ENCODE results near the gene PODNL1. TPM values are rescaled to one million over a fixed set of nuclear protein-coding genes. Genes with fewer than 3 reads are reported as not detected.

PODNL1 gene
- total and polyA plus RNA-seq, 2 experiments from 2014 or later: 0.24 TPM; not detected in 1

DNA sequence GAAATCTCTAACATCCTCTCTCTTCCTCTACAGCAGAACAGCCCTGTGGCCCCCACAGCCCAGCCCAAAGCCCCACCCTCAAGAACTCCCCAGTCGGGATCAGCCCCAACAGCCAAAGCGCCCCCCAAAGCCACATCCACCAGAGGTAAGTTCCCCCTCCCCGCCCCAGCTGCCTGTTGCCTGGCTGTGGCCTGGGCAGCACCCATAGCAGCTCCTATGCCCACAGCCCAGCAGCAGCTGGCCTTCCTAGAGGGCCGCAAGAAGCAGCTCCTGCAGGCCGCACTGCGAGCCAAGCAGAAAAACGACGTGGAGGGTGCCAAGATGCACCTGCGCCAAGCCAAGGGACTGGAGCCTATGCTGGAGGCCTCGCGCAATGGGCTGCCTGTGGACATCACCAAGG, 17.7 kb downstream of the PODNL1 start (continued):
- TF ChIP-seq ETS1 (IDR thresholded peaks at IDR 0.05): no peak
- TF ChIP-seq NANOG (IDR thresholded peaks at IDR 0.05; ENCODE audit: borderline replicate concordance): no peak
- TF ChIP-seq ZNF114 (CRISPR knock-in tag; IDR thresholded peaks at IDR 0.05): no peak
- TF ChIP-seq REST (IDR thresholded peaks at IDR 0.05; ENCODE audit: unreplicated experiment): no peak
- no peak for TF ChIP-seq STAT1 (IDR thresholded peaks at IDR 0.05; ENCODE audit: unreplicated experiment)
- no peak for TF ChIP-seq JUNB (IDR thresholded peaks at IDR 0.05; ENCODE audit: unreplicated experiment)

GRCh38 chr19:13918726-13919411, 19.3 kb downstream of the PODNL1 start:
- no peaks in the 10 kb centered on the region for H3K4me1 Mint-ChIP-seq
- H3K36me3 Mint-ChIP-seq (ENCODE audit: low read depth): peaks cover 63% of the 10 kb centered on the region
- peak; percentile 50 for DNase-seq (ENCODE audit: low spot score)
- no peak for TF ChIP-seq REST (IDR thresholded peaks at IDR 0.05; ENCODE audit: unreplicated experiment)
- no peak for TF ChIP-seq ZNF114 (CRISPR knock-in tag; IDR thresholded peaks at IDR 0.05)
- TF ChIP-seq EZH2 (IDR thresholded peaks at IDR 0.05; ENCODE audit: low read depth, unreplicated experiment): no peak
- TF ChIP-seq ZNF462 (CRISPR knock-in tag; IDR thresholded peaks at IDR 0.05): no peak
- TF ChIP-seq CREB1 (CRISPR knock-in tag; IDR thresholded peaks at IDR 0.05; ENCODE audit: low read depth): no peak
- TF ChIP-seq JUNB (IDR thresholded peaks at IDR 0.05; ENCODE audit: unreplicated experiment): no peak

More at GRCh38 chr19:13918726-13919411, 19.3 kb downstream of the PODNL1 start:
- Mint-ChIP-seq H3K4me3 (no peak overlapping the region), H3K27me3 (ENCODE audit: insufficient read depth, low read depth, poor library complexity) (peaks cover 5% of the 10 kb centered on the region), H3K9me3 (peaks cover 9% of the 10 kb centered on the region; the same call in 2 of the 3 replicates), H3K27ac (no peak overlapping the region)
- H3F3A ChIP-seq (replicated peaks; ENCODE audit: low read depth): no peaks in the 10 kb centered on the region
- H3K4me1 ChIP-seq (ENCODE audit: insufficient read depth): no peaks in the 10 kb centered on the region
- no peaks in the 10 kb centered on the region for H3K9me2 ChIP-seq (ENCODE audit: insufficient read depth)
- peak; percentile 82 for ATAC-seq
- H2AFZ ChIP-seq: no peak overlapping the region
- H3K4me3 ChIP-seq: no peak overlapping the region
- no peaks in the 10 kb centered on the region for H3K27me3 ChIP-seq (ENCODE audit: insufficient read depth)
- no peak overlapping the region for H3K27ac ChIP-seq (ENCODE audit: low read depth)
- H3K4me2 ChIP-seq: no peak overlapping the region
- peaks cover 4% of the 10 kb centered on the region for H4K20me1 ChIP-seq (replicated peaks; ENCODE audit: insufficient read depth)
- peaks cover 11% of the 10 kb centered on the region for H3K36me3 ChIP-seq (ENCODE audit: insufficient read depth)
- H3K79me2 ChIP-seq (replicated peaks; ENCODE audit: insufficient read depth): no peaks in the 10 kb centered on the region
